ENCODE results near the gene INPP5A.
"Not testable (repeated sequence)": the region's sequence is repeated elsewhere in the genome, so short reads cannot be mapped to it uniquely, and the experiment has no call there.

INPP5A gene

GRCh38 chr10:132727411-132727810, 189.8 kb downstream of the INPP5A start:
- DNase-seq, result no peak

GRCh38 chr10:132728321-132728720, 190.7 kb downstream of the INPP5A start:
- no peak for DNase-seq

GRCh38 chr10:132728741-132729140, 191.2 kb downstream of the INPP5A start:
- DNase-seq, result no peak

DNA sequence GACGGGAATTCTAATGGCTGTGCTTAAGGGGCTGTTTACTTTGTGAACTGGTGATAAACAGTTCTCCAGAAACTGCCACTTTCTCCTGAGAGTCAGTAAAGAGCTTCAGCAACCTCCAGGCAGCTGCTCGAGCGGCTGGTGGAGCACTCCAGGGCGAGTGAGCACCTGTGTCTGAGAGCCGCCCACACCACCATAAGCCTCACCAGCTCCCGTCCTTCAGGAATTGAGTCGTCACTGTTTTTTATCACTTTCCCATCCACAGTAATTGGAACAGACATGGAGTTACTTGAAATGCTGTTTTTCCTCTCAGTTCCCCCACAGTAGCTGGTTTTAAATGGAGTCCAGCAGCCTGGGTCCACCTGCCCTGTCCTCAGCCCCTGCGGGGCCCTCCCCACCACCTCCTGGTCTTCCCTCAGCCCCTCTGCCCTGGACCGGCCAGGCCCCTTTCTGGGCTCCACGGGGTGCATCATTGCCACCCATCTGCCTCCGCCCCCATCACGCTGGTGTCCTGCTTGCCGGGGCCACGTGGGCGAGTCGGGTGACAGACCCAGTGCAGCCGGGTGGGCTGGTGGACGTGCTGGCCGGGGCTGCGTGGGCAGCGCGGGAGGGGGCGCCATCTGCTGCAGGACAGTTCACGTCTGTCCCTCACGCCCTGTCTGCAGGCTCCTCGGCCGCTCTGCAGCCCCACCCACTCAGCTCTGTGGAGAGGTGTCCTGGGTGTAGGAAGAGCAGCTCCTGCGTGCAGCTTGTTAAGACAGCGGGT, 192.4 kb downstream of the INPP5A start:
- DNase-seq, result peak in 1 of 14 donors; percentile 15

DNA sequence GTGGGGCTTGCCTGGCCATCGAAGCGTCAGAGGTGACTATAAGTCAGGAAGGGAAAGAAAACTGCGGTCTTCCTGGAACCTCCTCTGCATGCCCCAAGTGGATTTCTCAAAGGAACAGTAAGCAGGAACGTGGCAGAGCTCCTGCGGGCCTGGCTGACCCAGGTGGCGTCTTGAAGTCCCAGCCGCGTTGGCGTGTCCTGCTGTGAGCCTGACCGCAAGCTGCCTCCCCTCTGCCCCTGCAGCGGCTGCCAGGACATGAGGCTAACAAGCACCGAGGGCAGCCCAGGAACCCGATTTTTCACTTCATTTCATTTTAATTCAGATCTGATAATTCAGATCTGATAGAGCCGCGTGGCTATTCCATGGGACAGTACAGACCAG, 193.0 kb downstream of the INPP5A start:
- DNase-seq, result no peak

DNA sequence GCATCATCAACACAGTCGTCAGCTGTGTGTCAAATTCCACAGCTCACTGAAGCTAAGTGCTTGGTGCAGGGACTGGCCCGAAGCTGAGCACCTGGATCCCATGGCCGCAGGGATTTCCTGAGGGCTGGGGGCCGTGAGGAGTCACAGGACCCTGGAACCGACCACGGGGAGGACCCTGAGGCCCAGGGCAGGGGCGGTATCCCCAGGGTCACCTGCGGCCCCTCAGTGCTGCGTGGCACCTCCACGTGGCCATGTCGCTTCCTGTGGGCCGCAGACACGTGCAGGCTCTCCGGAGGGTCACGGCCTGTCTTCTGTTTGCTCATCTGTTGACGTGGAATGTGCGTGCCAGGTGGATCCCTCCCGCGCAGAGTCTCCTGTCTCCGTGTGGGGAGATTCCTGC, 194.9 kb downstream of the INPP5A start:
- no peak for DNase-seq

- no peak for DNase-seq
Observed at GRCh38 chr10:132733926-132734325, 196.3 kb downstream of the INPP5A start.

DNA sequence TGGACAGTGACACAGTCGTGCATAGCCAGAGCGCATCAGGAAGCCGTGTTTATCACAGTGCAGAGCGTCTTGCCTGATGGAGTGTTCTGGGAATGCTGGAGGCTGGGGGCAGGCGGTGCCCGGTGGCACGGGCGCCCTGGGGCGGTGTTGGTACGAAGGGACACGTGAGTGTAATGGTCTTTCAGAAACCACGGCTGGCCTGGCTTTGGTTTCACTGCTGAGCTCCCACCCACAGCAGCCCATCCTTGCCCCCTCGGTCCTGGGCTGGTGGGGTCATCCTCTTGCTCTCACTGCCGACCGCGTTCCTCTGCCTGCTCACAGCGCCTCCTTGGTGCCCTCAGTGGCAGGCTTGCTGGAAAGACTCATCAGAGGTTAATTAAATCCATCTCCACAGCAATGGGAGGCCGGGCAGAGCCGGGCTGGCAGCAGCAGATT, 197.8 kb downstream of the INPP5A start:
- DNase-seq, result peak in 9 of 14 donors; percentile 16 to 85 (median 72)

- DNase-seq, result peak in 11 of 14 donors; percentile 61 to 86 (median 70)
Observed at GRCh38 chr10:132735923-132736391, 198.4 kb downstream of the INPP5A start.

DNA sequence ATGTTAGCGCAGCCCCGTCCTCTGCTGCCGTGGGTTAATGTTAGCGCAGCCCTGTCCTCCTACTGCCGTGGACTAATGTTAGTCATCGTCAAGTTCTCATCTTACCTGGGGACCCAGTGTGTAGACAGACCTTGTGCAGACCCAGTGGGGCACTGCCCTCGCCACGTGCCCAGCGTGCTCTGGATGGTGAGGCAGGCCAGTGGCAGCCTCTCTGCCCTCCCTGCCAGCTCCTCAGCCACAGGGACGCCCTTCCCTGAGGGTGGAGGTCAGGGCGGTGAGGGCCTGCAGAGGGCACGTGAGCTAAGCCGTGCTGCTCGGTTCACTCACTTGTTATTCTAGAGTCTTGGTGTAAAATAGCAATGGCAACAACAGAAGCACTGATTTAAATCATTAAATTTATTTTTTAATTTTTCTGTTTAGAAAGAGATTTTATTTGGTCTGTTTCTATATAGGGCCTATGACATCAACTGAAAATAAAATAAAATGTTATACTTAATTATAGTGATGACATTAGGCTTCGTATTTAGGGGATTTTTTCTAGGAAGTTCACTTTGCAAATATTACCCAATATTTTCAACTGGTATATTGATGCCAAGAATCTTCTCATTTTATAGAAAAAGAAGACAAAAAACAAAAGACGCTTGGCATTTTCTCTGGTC, 199.9 kb downstream of the INPP5A start:
- peak in 3 of 14 donors; percentile 16 to 35 (median 30) for DNase-seq

GRCh38 chr10:132738454-132739224, 201.1 kb downstream of the INPP5A start:
- peak in 13 of 14 donors; percentile 15 to 95 (median 77) for DNase-seq

GRCh38 chr10:132739225-132739613, 201.6 kb downstream of the INPP5A start:
- DNase-seq, result peak in 1 of 14 donors; percentile 58

DNA sequence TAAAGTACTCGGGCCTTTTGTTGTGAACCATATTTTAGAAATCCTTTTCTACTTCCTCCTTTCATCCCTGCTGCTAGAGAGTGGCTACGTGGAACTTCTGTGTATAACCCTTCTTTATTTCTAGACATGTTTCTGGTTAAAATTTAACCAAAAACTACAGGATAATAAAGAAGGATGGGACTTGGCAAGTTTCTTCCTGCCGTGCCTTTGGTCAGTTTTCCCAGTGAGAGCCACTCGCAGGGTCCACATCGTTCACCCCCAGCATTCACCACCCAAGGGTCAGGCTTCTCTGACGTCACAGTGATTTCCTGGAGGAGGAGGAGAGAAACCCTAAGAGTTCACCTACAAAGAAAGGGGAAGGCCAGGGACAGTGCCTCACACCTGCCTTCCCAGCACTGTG, 203.0 kb downstream of the INPP5A start:
- DNase-seq, result no peak

GRCh38 chr10:132742167-132742836, 204.7 kb downstream of the INPP5A start:
- no peak for DNase-seq

GRCh38 chr10:132742837-132743194, 205.2 kb downstream of the INPP5A start:
- no peak for DNase-seq

- DNase-seq, result not testable (repeated sequence)
Observed at GRCh38 chr10:132743196-132743924, 205.8 kb downstream of the INPP5A start.

GRCh38 chr10:132743925-132744490, 206.4 kb downstream of the INPP5A start:
- DNase-seq, result no peak

DNA sequence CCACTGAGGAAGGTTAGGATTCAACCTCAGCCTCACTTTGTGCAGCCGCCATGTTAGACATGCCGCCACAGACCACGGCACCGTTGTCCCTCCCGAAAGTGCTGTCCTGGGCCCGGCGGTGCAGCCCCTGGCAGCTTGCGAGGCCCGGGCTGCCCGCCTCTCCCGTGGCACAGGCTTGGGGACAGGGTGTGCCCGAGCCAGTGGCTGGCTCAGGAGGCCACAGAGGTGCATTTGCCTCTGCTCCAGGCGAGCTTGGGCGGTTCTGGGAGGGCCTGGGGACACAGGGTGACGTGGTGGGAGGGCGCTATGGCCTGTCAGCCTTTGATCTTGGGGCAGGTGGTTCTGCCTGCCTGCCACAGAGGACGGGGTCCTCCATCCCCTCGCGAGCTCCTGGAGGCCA, 207.3 kb downstream of the INPP5A start:
- no peak for DNase-seq

- no peak for DNase-seq
Observed at GRCh38 chr10:132745511-132745910, 207.9 kb downstream of the INPP5A start.

- no peak for DNase-seq
Observed at GRCh38 chr10:132745971-132746370, 208.4 kb downstream of the INPP5A start.

GRCh38 chr10:132746386-132746785, 208.8 kb downstream of the INPP5A start:
- DNase-seq, result no peak
